ENCODE results near the gene MSX1.

The MSX1 gene

DNA sequence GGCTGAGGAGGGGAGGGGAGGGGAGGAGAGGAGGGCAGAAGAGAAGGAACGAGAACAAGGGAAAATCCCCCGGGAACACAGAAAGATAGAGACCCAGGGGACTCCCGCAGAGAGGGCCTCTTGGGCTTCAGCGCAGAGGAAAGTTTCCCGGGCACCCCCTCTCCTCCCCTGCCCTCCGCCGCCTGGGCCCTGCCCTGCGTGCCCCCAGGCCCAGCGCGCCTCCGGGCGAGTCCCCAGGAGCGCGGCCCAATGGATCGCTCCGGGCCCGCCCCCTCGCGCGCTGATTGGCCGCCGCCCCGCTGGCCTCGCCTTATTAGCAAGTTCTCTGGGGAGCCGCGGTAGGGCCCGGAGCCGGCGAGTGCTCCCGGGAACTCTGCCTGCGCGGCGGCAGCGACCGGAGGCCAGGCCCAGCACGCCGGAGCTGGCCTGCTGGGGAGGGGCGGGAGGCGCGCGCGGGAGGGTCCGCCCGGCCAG is at the start of gene MSX1:
Gene MSX1, plus strand, starts transcription at position 341 of the 474 bp plus-strand sequence. CDS start 235 bp downstream, outside the sequence.
- Histone ChIP-seq H3K9ac (ENCODE audit: low read depth, low read length) (no peak within 1 kb of the TSS), H4K20me1 (ENCODE audit: insufficient read depth, low read length) (no peaks in the 10 kb centered on the region), H3K4me2 (ENCODE audit: insufficient read depth, low read length) (no peak within 1 kb of the TSS), H3K79me2 (ENCODE audit: insufficient read depth, low read length) (no peaks in the 10 kb centered on the region), H3K4me3 (ENCODE audit: low read depth in 1 of 2, low read length in 2 of 2) (no peak within 1 kb of the TSS), H3K27ac (ENCODE audit: low read length) (no peak within 1 kb of the TSS), H3K27me3 (ENCODE audit: insufficient read depth, low read length, poor library complexity) (no peaks in the 10 kb centered on the region), H3K4me1 (ENCODE audit: insufficient read depth, low read length) (no peaks in the 10 kb centered on the region), H3K9me3 (ENCODE audit: insufficient read depth, low read length, severe bottlenecking) (no peaks in the 10 kb centered on the region), H3K36me3 (ENCODE audit: insufficient read depth, low read length) (no peaks in the 10 kb centered on the region), H2AFZ (ENCODE audit: low read depth, low read length) (no peak within 1 kb of the TSS)
- ATAC-seq (ENCODE audit: insufficient read depth, low read depth) = no peak
- no peak for TF ChIP-seq EZH2 (IDR thresholded peaks at IDR 0.05; ENCODE audit: borderline replicate concordance, low read depth, low read length, severe bottlenecking)
- TF ChIP-seq, protein P1, sequence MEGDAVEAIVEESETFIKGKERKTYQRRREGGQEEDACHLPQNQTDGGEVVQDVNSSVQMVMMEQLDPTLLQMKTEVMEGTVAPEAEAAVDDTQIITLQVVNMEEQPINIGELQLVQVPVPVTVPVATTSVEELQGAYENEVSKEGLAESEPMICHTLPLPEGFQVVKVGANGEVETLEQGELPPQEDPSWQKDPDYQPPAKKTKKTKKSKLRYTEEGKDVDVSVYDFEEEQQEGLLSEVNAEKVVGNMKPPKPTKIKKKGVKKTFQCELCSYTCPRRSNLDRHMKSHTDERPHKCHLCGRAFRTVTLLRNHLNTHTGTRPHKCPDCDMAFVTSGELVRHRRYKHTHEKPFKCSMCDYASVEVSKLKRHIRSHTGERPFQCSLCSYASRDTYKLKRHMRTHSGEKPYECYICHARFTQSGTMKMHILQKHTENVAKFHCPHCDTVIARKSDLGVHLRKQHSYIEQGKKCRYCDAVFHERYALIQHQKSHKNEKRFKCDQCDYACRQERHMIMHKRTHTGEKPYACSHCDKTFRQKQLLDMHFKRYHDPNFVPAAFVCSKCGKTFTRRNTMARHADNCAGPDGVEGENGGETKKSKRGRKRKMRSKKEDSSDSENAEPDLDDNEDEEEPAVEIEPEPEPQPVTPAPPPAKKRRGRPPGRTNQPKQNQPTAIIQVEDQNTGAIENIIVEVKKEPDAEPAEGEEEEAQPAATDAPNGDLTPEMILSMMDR (IDR thresholded peaks at IDR 0.05; ENCODE audit: borderline replicate concordance, extremely low read depth, low read length, poor library complexity, severe bottlenecking) = no peak
- no peak for DNase-seq

DNA sequence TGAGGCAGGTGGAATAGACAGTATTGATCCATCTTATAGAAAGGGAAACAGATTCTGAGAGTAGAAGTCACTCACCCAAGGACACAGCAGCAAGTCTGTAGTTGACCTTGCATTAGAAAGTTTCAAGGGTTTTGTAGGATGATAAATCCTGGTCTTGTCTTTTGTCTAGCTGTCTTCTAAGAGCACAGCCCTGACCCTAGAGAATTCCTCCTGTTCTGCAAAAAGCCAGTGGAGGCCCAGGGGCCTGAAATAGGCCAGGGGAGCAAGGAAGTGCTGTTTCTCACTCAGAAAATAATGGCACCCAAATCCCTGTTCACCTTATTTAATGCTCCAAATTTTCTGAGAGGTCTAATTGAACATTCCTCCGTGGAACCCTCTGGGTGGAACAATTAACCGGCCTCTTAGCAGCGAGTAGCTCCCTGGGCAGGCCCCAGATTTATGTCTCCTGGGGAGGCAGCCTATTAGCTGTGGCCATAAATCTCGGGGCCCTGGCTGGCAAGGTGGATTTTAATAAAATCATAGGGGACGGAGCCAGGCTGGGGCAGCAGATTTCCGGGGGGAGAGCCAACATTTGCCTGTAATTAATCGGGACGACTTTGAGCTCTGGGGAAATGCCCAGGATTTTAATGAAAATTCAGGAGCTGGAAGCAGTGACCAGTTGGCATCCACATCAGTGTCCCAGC is 49.2 kb upstream of the MSX1 start:
- H3K4me2 ChIP-seq (ENCODE audit: insufficient read depth, low read length) = no peak overlapping the region
- H2AFZ ChIP-seq (ENCODE audit: low read depth, low read length) = no peak overlapping the region
- no peaks in the 10 kb centered on the region for H3K4me1 ChIP-seq (ENCODE audit: insufficient read depth, low read length)
- no peaks in the 10 kb centered on the region for H3K27me3 ChIP-seq (ENCODE audit: insufficient read depth, low read length, poor library complexity)
- no peak overlapping the region for H3K27ac ChIP-seq (ENCODE audit: low read length)
- DNase-seq (no peak), ATAC-seq (ENCODE audit: insufficient read depth, low read depth) (no peak)
- TF ChIP-seq EZH2 (IDR thresholded peaks at IDR 0.05; ENCODE audit: borderline replicate concordance, low read depth, low read length, severe bottlenecking) = no peak
- TF ChIP-seq, protein P1 (IDR thresholded peaks at IDR 0.05; ENCODE audit: borderline replicate concordance, extremely low read depth, low read length, poor library complexity, severe bottlenecking) = no peak
- H4K20me1 ChIP-seq (ENCODE audit: insufficient read depth, low read length) = no peaks in the 10 kb centered on the region
- no peak overlapping the region for H3K4me3 ChIP-seq (ENCODE audit: low read depth in 1 of 2, low read length in 2 of 2)
- H3K9ac ChIP-seq (ENCODE audit: low read depth, low read length) = no peak overlapping the region
- H3K9me3 ChIP-seq (ENCODE audit: insufficient read depth, low read length, severe bottlenecking) = peaks cover 5% of the 10 kb centered on the region
- no peaks in the 10 kb centered on the region for H3K79me2 ChIP-seq (ENCODE audit: insufficient read depth, low read length)
- no peaks in the 10 kb centered on the region for H3K36me3 ChIP-seq (ENCODE audit: insufficient read depth, low read length)

DNA sequence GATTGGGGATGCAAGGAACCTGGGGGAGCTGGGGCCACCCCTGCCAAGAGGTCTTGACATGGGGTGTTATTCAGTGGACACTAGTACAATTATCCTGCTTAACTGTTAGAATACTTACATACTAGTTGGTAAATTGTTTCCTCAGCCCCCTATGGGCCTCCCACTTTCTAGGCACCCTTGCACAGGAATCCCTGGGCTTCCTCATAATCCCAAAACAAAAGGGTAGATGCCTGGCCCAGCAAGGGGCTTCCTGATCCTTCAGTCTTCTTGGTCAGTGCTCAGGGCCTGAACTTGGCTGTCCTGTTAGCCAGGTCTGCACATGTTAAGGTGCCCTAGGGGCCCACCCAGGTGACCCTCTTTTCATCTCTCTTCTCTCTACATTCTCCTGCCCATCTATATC is 48.7 kb upstream of the MSX1 start:
- ATAC-seq (ENCODE audit: insufficient read depth, low read depth) = no peak

More for the DNA sequence above, 48.7 kb upstream of the MSX1 start:
- Histone ChIP-seq H3K9me3 (ENCODE audit: insufficient read depth, low read length, severe bottlenecking) (peaks cover 5% of the 10 kb centered on the region), H3K4me3 (ENCODE audit: low read depth in 1 of 2, low read length in 2 of 2) (no peak overlapping the region), H3K9ac (ENCODE audit: low read depth, low read length) (no peak overlapping the region), H3K4me1 (ENCODE audit: insufficient read depth, low read length) (no peaks in the 10 kb centered on the region), H4K20me1 (ENCODE audit: insufficient read depth, low read length) (no peaks in the 10 kb centered on the region), H3K4me2 (ENCODE audit: insufficient read depth, low read length) (no peak overlapping the region), H2AFZ (ENCODE audit: low read depth, low read length) (no peak overlapping the region), H3K79me2 (ENCODE audit: insufficient read depth, low read length) (no peaks in the 10 kb centered on the region), H3K36me3 (ENCODE audit: insufficient read depth, low read length) (no peaks in the 10 kb centered on the region), H3K27ac (ENCODE audit: low read length) (no peak overlapping the region), H3K27me3 (ENCODE audit: insufficient read depth, low read length, poor library complexity) (no peaks in the 10 kb centered on the region)
- no peak for DNase-seq
- TF ChIP-seq, protein P1 (IDR thresholded peaks at IDR 0.05; ENCODE audit: borderline replicate concordance, extremely low read depth, low read length, poor library complexity, severe bottlenecking) = no peak
- TF ChIP-seq EZH2 (IDR thresholded peaks at IDR 0.05; ENCODE audit: borderline replicate concordance, low read depth, low read length, severe bottlenecking) = no peak
